ENCODE measurements around the gene GUCD1.

DNA sequence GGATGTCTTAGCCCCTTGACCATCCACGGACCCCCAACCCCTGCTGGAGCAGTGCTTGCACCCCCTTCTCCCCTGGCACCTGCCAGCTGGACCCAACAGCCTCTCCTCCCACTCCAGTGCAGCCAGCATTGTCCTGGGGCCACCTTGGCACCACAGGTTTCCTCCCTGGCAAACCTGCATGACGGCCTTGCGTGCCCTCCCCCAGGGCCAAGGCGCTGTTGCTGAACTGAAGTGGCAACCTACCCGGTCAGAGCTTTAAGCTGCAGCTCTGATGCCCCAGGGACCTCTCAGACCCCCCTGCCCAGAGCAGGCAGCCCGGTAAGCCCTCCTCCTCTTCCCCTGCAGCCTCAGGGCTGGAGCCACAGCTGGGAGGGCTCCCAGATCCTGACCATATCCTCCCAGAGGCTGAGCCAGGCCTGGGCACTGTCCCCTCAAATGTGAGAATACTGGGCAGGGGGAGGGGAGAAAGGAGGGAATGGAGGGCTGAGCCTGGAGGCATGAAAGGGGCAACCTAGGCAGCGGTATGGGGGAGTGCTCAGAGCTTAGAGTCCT, 39.7 kb upstream of the GUCD1 start:
- TF ChIP-seq CBFB (IDR thresholded peaks at IDR 0.05; ENCODE audit: low read depth) (no peak), CREB1 (IDR thresholded peaks at IDR 0.05; ENCODE audit: low read depth) (no peak), CTCF (IDR thresholded peaks at IDR 0.05 in 2 of 3, conservative IDR thresholded peaks at IDR 0.05 in 1 of 3; ENCODE audit: control insufficient read depth in 2 of 3, extremely low read depth in 1 of 3, insufficient read depth in 1 of 3, low read depth in 3 of 3, low read length in 3 of 3) (no peak)

Measured in GM12878 (cell line).